NCI-H2171 treated with DMSO at 0.1 percent for 48 hours (cell line): ENCODE results near the gene ARHGAP29.
"Not testable (repeated sequence)": the region's sequence is repeated elsewhere in the genome, so short reads cannot be mapped to it uniquely, and the experiment has no call there.

Experiments
- DNase-seq: peaks from one replicate; lab custom pipeline; 2025; lab: John Stamatoyannopoulos, UW

ARHGAP29 gene

GRCh38 chr1:94180650-94181049 lies 56.7 kb downstream of the ARHGAP29 start:
- no peak for DNase-seq

DNA sequence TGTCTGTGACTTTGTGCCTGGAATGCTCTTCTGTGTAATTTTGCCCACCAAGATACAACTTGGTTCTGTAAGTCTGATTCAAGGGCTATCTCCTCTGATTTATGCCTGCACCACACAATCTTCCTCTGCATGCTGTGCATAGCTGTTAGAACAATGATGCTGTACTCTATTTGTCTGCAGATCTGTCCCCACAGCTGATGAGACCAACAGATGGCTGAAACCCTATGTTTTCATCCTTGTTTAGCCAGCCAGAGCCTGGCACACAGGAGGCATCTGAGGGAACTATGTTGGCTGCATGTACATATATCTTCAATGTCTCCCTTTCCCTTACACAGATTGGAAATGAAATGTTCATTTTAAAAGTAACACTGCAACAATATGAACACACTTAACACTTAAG lies 58.5 kb downstream of the ARHGAP29 start:
- DNase-seq = no peak

DNA sequence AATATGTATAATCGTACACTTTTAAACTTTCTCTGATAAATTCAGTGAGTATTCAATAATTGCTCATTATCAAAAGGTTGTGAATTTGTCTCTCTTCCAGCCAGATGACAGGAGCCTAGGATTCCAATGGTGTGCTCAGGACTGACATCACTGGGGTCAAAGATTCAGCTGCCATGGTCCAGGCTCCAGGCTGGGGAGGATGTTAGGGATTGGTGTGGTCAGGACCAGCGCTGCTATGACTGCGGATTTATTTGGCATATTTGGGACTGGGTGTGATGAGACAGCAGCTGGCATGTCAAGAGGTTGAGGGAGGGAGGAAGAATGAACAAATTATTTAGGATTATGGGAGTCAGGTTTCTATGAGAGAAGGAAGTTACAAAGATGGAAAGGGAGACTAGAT lies 68.3 kb downstream of the ARHGAP29 start:
- no peak for DNase-seq

DNA sequence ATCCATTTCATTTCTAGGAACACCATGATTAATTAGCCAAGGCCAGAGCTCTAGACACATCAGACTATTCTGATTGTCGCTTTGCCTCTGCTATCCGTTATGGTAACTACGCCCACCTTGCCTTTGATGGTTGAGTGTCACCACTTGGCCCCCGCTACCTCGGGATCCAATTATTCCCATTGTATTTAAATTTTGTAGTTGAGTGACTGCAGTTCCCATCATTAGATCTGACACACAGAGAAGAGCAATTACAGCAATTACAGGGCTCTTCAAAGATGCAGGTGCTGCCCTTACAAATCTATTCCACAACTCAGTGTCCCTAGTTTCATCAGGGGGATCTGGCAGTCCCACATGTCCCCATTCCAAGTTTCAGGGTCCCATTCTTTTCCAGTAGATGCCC lies 71.5 kb downstream of the ARHGAP29 start:
- no peak for DNase-seq

DNA sequence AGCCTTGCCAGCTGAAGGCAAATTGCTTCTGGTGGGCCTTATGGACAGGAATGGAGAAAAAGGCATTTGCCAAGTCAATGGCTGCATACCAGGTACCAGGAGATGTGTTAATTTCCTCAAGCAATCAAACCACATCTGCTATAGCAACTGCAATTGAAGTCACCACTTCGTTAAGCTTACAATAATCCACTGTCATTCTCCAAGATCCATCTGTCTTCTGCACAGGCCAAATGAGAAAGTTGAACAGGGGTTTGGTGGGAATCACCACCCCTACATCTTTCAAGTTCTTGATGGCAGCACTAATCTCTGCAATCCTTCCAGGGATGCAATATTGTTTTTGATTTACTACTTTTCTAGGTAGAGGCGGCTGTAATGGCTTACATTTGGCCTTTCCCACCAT lies 72.5 kb downstream of the ARHGAP29 start:
- not testable (repeated sequence) for DNase-seq

GRCh38 chr1:94164121-94164520 lies 73.3 kb downstream of the ARHGAP29 start:
- not testable (repeated sequence) for DNase-seq

DNA sequence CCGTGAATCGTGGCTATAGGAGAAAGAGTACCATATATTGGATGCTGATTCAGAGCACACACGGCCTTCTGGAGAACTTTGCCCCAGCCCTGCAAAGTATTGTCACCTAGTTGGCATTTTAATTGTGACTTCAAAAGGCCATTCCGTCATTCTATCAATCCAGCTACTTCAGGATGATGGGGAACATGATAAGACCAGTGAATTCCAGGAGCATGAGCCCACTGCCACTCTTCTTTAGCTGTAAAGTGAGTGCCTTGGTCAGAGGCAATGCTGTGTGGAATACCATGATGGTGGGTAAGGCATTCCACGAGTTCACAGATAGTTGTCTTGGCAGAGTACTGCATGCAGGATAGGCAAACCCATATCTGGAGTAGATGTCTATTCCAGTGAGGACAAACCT lies 74.1 kb downstream of the ARHGAP29 start:
- not testable (repeated sequence) for DNase-seq

GRCh38 chr1:94160811-94161210 lies 76.6 kb downstream of the ARHGAP29 start:
- no peak for DNase-seq

- DNase-seq = no peak
Measured at GRCh38 chr1:94156096-94156625, 81.2 kb downstream of the ARHGAP29 start.

DNA sequence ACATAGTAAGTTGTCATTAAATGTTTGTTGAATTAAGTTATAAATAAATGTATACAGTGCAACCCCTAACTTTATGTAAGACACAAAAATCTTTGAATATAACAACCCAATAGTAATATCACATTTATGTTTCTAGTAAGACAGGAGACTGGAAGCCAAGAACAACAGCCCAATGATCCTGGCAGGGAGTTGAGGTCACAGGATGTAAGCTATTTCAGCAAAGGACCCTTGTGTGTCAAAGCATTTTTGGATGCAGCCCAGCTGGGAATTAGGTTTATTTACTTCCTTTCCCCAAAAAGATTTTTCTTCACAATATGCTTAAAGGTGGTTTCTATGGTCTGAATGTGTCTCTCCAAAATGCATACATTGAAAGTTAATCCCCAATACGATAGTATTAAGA lies 82.4 kb downstream of the ARHGAP29 start:
- no peak for DNase-seq

DNA sequence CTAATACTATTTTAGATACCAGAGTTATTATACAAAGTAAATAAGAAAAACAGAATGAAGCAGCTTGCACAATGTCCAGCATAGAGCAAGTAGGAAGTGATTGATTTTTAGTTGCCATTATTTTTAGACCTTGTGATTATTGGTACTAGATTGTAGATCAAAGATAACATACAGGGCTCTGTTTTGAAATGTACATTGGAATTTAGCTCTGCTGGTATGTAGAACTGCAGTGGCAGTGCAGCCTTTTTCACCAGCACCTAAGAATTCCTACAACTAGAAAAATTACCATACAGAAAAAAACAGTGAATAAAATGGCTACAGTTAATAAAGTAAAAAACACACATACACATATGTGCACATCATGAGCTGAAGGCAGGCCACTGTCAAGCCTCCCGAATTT lies 84.3 kb downstream of the ARHGAP29 start:
- DNase-seq = no peak

DNA sequence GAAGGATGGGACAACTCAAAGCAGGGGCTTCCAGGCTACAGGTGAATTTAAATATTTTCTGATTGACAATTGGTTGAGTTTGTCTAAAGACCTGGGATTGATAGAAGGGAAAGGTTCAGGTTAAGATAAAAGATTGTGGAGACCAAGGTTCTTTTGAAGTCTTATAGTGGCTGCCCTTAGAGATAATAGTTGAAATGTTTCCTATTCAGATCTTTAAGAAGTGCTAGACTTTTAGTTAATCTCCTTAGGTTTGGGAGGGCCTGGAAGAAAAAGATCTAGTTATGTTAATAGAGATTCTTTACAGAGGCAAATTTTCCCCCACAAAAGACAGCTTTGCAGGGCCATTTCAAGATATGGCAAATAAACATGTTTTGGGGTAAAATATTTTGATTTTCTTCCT lies 88.2 kb downstream of the ARHGAP29 start:
- DNase-seq = not testable (repeated sequence)

GRCh38 chr1:94146273-94146672 lies 91.1 kb downstream of the ARHGAP29 start:
- no peak for DNase-seq

DNA sequence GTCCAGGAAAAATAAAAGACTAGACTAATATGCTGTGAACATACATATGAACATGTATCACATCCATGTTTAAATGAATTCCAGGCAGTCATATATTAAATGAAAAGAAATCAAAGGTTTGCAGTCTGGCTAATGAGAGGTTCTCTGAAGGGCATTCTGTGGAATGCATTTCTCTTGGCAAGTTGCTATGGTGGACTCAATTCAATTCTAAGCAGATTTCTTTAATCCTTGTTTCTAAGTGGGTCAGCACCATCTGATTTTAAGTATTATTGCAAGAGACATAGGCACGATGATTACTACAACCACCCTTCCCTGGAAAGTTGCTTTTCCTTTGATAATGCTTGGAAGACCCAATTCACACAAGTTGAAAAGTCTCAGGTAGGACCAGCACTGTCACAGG lies 92.5 kb downstream of the ARHGAP29 start:
- no peak for DNase-seq

GRCh38 chr1:94143809-94144176 lies 93.6 kb downstream of the ARHGAP29 start:
- DNase-seq = no peak

GRCh38 chr1:94143173-94143808 lies 94.1 kb downstream of the ARHGAP29 start:
- no peak for DNase-seq

- DNase-seq = no peak
Measured at GRCh38 chr1:94142583-94142982, 94.8 kb downstream of the ARHGAP29 start.

GRCh38 chr1:94142022-94142421 lies 95.4 kb downstream of the ARHGAP29 start:
- DNase-seq = no peak

DNA sequence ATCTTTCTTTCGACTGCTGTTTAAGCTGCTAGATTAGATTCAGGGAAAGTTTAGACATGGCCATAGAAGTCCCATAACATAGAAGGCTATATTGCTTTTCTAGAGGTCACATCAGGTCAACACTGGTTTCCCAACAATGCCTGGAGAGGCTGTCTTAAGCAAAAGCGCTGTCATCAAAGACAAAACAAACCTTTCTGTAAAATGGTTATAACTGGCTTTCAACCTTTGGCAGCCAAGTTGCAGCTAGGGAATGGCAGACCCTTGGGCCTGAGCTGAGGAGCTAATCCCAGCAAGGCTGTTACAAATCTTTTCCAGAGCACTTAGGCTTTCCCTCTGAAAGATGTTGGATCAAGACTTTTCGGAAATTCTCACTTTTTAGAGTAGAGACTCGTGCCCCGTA lies 105.3 kb downstream of the ARHGAP29 start:
- DNase-seq = no peak

DNA sequence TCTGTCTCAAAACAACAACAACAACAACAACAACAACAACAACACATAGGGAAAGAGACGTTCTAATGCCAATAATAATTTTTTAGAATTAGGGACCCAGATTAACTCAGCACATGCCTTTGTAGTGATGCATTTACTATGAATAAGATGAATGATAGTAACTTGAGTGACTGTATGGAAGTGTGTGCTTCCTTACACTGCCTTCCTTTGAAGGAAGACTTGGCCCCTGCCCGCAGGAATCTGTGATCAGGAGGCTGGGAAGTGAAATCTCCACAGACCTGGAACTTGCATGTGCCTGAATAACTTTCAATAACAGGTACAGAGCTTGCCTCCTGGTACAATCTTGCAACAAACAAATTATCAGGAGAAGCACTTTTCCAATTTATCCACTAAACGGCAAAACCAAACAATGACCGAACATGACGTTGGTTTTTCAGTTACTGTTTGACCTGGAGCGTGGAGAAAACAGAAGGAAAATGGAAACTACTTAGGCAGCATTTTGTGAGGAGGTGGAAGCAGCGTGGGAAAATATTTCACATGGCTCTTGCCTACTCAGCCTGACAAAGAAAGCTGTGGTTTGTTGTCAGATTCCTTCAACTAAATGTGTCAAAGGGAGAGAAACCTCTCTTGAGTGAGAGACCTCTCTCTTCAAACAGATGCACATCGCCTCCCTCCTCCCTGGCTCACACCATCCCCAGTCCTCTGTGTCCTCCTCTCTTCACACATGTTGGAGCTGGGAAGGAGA lies 106.4 kb downstream of the ARHGAP29 start:
- no peak for DNase-seq

DNA sequence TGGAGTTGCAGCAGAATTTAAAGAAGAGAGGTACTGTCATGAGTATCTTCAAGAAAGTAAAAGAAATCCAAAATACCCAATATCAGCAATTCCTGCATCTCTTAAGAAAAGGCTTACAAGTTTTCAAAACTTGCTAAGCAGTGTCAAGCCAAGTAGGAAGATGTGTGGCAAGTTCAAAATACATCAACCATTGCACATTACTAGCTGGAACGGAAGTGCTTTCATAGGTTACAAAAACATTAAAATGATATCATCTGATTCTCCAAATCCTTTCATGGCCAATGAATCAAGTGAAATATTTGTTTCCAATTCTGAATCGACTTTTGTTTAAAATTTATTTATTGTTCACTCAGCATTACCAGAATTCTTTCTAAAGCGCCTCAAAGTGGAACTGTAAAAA lies 110.7 kb downstream of the ARHGAP29 start:
- no peak for DNase-seq

DNA sequence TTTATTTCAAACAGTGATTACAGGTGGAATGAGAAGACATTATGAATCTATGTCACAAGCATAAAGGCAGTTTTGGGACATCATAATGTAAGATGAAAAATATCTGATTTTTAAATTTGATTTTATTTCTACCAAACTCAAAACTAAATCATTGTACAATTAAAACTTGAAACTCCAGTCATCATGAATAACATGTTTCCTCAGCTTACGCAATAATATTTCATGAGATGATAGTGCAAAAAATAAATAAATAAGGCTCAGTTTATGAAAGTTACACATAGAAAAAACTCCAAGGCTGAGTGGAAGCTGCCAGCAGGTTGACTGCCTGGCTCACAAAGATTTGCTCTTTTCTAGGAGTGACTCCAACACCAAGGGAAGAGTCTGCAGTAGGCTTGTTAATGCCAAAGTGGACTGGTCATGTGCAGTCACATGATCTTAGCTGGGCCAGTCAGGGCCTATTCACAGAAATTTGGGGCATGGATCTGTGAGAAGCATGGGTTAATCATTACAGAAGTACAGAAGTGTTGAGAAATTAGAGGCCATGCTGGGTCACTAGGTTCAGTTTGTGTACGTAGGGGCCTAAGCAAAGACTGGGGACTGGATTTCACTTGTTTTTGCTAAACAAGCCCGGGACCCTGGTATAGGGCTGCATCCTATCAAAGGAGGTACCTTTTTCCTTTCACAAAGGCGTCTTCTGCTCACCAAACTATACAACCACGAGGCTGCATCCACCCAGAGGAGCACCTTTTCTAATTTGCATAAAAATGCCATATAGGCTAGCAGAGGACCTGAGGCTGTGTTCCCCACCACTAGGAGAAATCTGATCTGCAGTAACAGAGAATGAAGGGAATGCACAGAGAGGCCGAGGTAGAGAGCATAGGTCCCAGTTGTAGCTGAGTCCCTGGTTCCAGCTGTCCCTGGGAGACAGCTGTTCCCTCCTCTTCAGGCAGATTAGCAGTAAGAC lies 111.6 kb downstream of the ARHGAP29 start:
- no peak for DNase-seq
